Hepatocyte (in vitro differentiated cells): ENCODE measurements around the gene USP21. TPM values are rescaled to one million over a fixed set of nuclear protein-coding genes. Genes with fewer than 3 reads are reported as not detected.

ENCODE experiments used
- DNase-seq: peaks from one replicate; pipeline ENCODE4 v3.0.0-alpha.2; 2016; ENCODE audit warnings: low spot score
- H2AFZ ChIP-seq: fragments of 200-600 bp; sonication (generic); 2 replicates; pipeline ENCODE4 v1.6.0; 2016; ENCODE audit warnings: antibody characterized with exemption, mild to moderate bottlenecking
- H3K27ac ChIP-seq: fragments of 200-600 bp; sonication (generic); 2 replicates; pipeline ENCODE4 v1.5.1; 2016; ENCODE audit warnings: mild to moderate bottlenecking
- H3K27me3 ChIP-seq: fragments of 200-600 bp; sonication (generic); 2 replicates; pipeline ENCODE4 v1.6.1; 2016
- H3K36me3 ChIP-seq: fragments of 200-600 bp; sonication (generic); replicated peaks from 2 replicates; pipeline ENCODE4 v1.5.1; 2016; ENCODE audit warnings: low read depth; ENCODE audit not compliant: insufficient read depth
- H3K4me1 ChIP-seq: fragments of 200-600 bp; sonication (generic); 2 replicates; pipeline ENCODE4 v1.5.1; 2016; ENCODE audit warnings: mild to moderate bottlenecking, moderate library complexity; ENCODE audit not compliant: insufficient read depth
- H3K4me2 ChIP-seq: fragments of 200-600 bp; sonication (generic); 2 replicates; pipeline ENCODE4 v1.6.0; 2016
- H3K4me3 ChIP-seq: fragments of 200-600 bp; sonication (generic); 2 replicates; pipeline ENCODE4 v1.5.1; 2016; ENCODE audit warnings: mild to moderate bottlenecking
- H3K79me2 ChIP-seq: fragments of 200-600 bp; sonication (generic); 2 replicates; pipeline ENCODE4 v1.6.0; 2017; ENCODE audit warnings: mild to moderate bottlenecking
- H3K9me2 ChIP-seq: fragments of 200-600 bp; sonication (generic); replicated peaks from 2 replicates; pipeline ENCODE4 v1.6.0; 2017; ENCODE audit warnings: mild to moderate bottlenecking; ENCODE audit not compliant: insufficient read depth
- H3K9me3 ChIP-seq: fragments of 200-600 bp; sonication (generic); 2 replicates; pipeline ENCODE4 v1.5.1; 2016; ENCODE audit warnings: low read depth, mild to moderate bottlenecking
- H4K20me1 ChIP-seq: fragments of 200-600 bp; sonication (generic); 2 replicates; pipeline ENCODE4 v1.6.0; 2016; ENCODE audit warnings: mild to moderate bottlenecking; ENCODE audit not compliant: insufficient read depth, poor library complexity, severe bottlenecking
- CTCF ChIP-seq: fragments of 200-600 bp; sonication (generic); IDR thresholded peaks from 2 replicates; pipeline ENCODE4 v1.5.1; 2016; ENCODE audit warnings: antibody characterized with exemption, mild to moderate bottlenecking; ENCODE audit not compliant: poor library complexity
- EZH2 ChIP-seq: fragments of 200-600 bp; sonication (generic); IDR thresholded peaks from 2 replicates; pipeline ENCODE4 v1.6.1; 2016; ENCODE audit warnings: antibody characterized with exemption, mild to moderate bottlenecking, borderline replicate concordance
- EZH2phosphoT487 ChIP-seq: fragments of 200-600 bp; sonication (generic); IDR thresholded peaks from one replicate; pipeline ENCODE4 v1.6.1; 2018; ENCODE audit warnings: antibody characterized with exemption, mild to moderate bottlenecking, low read depth, moderate library complexity; ENCODE audit not compliant: unreplicated experiment, severe bottlenecking
- WGBS: methylation state at CpG from one replicate; pipeline ENCODE4 v1.1.6; 2016; ENCODE audit warnings: low lambda C conversion rate; ENCODE audit errors: missing lambda C conversion rate; 5-methylcytosine and 5-hydroxymethylcytosine counted together
- polyA plus RNA-seq: library from polyadenylated mRNA; unstranded; fragments of >200 nt; fragmentation: Nextera tagmentation; extraction: Ambion mirVana; gene quantifications from 2 replicates; pipeline ENCODE4 v1.2.1, GENCODE V29; 2016
- total RNA-seq: library from RNA; depleted of rRNA; stranded (reverse); fragments of >200 nt; gene quantifications from 2 replicates; pipeline ENCODE4 v1.2.3, GENCODE V29; 2014

The USP21 gene
- total and polyA plus RNA-seq, 2 experiments from 2014 or later = 7.7 to 24.4 TPM

DNA sequence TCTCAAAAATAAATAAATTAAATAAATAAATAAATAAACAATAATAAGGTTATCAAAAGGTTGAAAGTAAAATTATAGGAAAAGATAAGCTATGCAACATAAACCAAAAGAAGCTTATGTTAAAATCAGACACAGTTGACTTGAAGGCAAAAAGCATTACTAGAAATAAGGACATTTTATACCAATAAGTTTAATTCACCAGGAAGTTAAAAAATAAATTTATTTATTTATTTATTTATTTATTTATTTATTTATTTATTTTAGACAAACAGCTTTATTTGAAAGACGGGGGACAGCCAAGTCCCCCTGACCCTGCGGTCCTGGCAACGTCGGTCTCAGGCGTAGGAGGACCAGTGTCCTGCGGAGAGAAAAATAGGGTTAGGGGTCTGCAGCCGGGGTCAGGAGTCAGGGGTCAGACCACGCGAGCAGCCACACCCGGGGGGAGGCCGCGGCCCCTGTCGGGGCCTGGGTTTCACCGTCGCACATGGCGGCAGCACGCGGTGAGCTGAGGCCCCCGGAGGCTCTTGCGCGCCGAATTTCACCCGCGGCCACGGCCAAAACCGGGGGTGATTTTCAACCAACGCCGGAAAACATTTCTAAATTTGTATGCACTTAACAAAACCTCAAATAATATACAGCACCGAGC is 18.4 kb upstream of the USP21 start:
- H3K27ac ChIP-seq = no peak overlapping the region
- no peak overlapping the region for H3K4me3 ChIP-seq
- H2AFZ ChIP-seq = no peak overlapping the region
- no peak for TF ChIP-seq EZH2
- TF ChIP-seq CTCF = no peak
- TF ChIP-seq EZH2phosphoT487 = no peak
- no peaks in the 10 kb centered on the region for H3K36me3 ChIP-seq
- H3K9me3 ChIP-seq = no peaks in the 10 kb centered on the region
- peaks cover 9% of the 10 kb centered on the region for H3K79me2 ChIP-seq
- WGBS = 97% methylated on average over 28 of the region's 29 CpGs
- no peak for DNase-seq
- no peaks in the 10 kb centered on the region for H3K4me1 ChIP-seq
- no peaks in the 10 kb centered on the region for H3K9me2 ChIP-seq
- H3K27me3 ChIP-seq = no peaks in the 10 kb centered on the region
- no peak overlapping the region for H3K4me2 ChIP-seq
- H4K20me1 ChIP-seq = no peaks in the 10 kb centered on the region

GRCh38 chr1:161145832-161146231 is 13.5 kb upstream of the USP21 start:
- no peak overlapping the region for H3K27ac ChIP-seq
- no peaks in the 10 kb centered on the region for H3K9me2 ChIP-seq
- no peaks in the 10 kb centered on the region for H3K9me3 ChIP-seq
- H3K4me1 ChIP-seq = no peaks in the 10 kb centered on the region
- no peak overlapping the region for H3K4me2 ChIP-seq
- no peak overlapping the region for H2AFZ ChIP-seq
- H3K79me2 ChIP-seq = no peaks in the 10 kb centered on the region
- no peaks in the 10 kb centered on the region for H3K27me3 ChIP-seq
- TF ChIP-seq EZH2phosphoT487 = no peak
- TF ChIP-seq EZH2 = no peak
- no peak overlapping the region for H3K4me3 ChIP-seq
- no peaks in the 10 kb centered on the region for H4K20me1 ChIP-seq
- WGBS = 84% methylated on average over 3 of the region's 3 CpGs
- DNase-seq = no peak
- no peaks in the 10 kb centered on the region for H3K36me3 ChIP-seq

DNA sequence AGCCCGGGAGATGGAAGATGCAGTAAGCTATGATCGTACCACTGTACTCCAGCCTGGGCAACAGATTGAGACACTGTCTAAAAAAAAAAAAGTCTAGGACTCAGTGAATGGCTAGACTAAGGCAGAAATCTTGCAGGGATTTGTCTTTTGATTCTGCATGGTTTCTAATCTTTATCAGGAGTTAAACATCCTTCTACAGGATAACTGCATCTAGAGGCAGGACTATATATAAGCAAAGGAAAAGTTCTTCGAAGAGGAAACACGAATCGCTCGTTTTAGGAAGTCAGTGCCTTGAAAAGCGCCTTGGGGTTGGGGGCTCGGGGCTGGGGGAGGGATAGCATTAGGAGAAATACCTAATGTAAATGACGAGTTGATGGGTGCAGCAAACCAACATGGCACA is 6.1 kb upstream of the USP21 start:
- H3K4me3 ChIP-seq = peak overlapping the region; percentile 65
- H3K36me3 ChIP-seq = no peaks in the 10 kb centered on the region
- 25% methylated on average over 9 of the region's 9 CpGs for WGBS
- no peaks in the 10 kb centered on the region for H4K20me1 ChIP-seq
- no peaks in the 10 kb centered on the region for H3K27me3 ChIP-seq
- no peaks in the 10 kb centered on the region for H3K9me2 ChIP-seq
- H3K79me2 ChIP-seq = peaks cover 19% of the 10 kb centered on the region
- peak overlapping the region; percentile 59 for H2AFZ ChIP-seq
- peaks cover 8% of the 10 kb centered on the region for H3K4me1 ChIP-seq
- peak overlapping the region; percentile 97 for H3K27ac ChIP-seq
- no peaks in the 10 kb centered on the region for H3K9me3 ChIP-seq
- peak overlapping the region; percentile 80 for H3K4me2 ChIP-seq
- no peak for DNase-seq
- TF ChIP-seq EZH2 = no peak
- TF ChIP-seq EZH2phosphoT487 = no peak
- no peak for TF ChIP-seq CTCF

DNA sequence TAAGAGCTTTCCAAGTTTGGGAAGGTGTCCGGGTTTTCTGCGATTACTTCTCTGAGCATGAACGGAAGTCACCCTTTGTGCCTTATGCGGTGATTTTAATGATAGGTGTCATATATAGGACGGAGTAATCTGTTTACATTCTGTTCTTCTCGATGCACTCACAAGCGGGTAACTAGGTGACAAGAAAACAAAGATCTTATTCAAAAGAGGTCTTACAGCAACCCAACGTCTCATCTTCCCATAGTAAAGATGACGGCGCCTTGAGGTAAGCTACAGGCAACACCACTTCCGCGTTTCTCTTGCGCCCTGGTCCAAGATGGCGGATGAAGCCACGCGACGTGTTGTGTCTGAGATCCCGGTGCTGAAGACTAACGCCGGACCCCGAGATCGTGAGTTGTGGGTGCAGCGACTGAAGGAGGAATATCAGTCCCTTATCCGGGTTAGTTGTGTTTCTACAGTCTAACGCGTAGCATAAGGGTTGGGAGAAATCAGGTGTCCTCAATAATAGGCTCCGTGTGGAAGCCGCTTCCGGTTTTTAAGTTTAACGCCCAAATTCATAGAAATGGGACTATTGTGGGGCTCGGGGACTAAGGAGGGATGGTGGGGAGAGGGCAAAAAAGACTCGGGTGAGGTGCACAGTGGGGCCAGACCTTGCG is 5.5 kb upstream of the USP21 start, which contains the start of gene UFC1:
UFC1 (plus strand) TSS at position 297 of the 656 bp plus-strand sequence; CDS start at position 317, 20 bp downstream.
- no peaks in the 10 kb centered on the region for H3K9me2 ChIP-seq
- H3K27ac ChIP-seq = peak within 1 kb of the TSS; percentile 97
- H4K20me1 ChIP-seq = no peaks in the 10 kb centered on the region
- peak within 1 kb of the TSS; percentile 65 for H3K4me3 ChIP-seq
- peaks cover 19% of the 10 kb centered on the region for H3K79me2 ChIP-seq
- DNase-seq = peak; percentile 88
- H3K27me3 ChIP-seq = no peaks in the 10 kb centered on the region
- WGBS = under 1% methylated on average over 33 of the region's 33 CpGs
- H3K4me1 ChIP-seq = peaks cover 8% of the 10 kb centered on the region
- peak within 1 kb of the TSS; percentile 59 for H2AFZ ChIP-seq
- H3K4me2 ChIP-seq = peak within 1 kb of the TSS; percentile 80
- no peaks in the 10 kb centered on the region for H3K36me3 ChIP-seq
- TF ChIP-seq EZH2 = no peak
- TF ChIP-seq CTCF = no peak
- no peaks in the 10 kb centered on the region for H3K9me3 ChIP-seq
